HUES64 (cell line): ENCODE measurements around the gene NOP10. TPM values are rescaled to one million over a fixed set of nuclear protein-coding genes. Genes with fewer than 3 reads are reported as not detected.
"Not testable (repeated sequence)": the region's sequence is repeated elsewhere in the genome, so short reads cannot be mapped to it uniquely, and the experiment has no call there.

ENCODE experiments used
- H3K27ac ChIP-seq: 2 replicates; pipeline ENCODE4 v1.7.0; 2013; ENCODE audit warnings: low read depth, low read length, inconsistent platforms
- H3K27me3 ChIP-seq: 2 replicates; pipeline ENCODE4 v1.6.1; 2013; ENCODE audit warnings: mild to moderate bottlenecking, low read length; ENCODE audit not compliant: insufficient read depth
- H3K36me3 ChIP-seq: 2 replicates; pipeline ENCODE4 v1.6.1; 2013; ENCODE audit warnings: mild to moderate bottlenecking, low read length; ENCODE audit not compliant: insufficient read depth
- H3K4me1 ChIP-seq: 2 replicates; pipeline ENCODE4 v1.6.1; 2013; ENCODE audit warnings: mild to moderate bottlenecking, low read length, moderate library complexity; ENCODE audit not compliant: insufficient read depth
- H3K4me3 ChIP-seq: 2 replicates; pipeline ENCODE4 v1.5.1; 2013; ENCODE audit warnings: mild to moderate bottlenecking, low read length, moderate library complexity
- H3K9ac ChIP-seq: 2 replicates; pipeline ENCODE4 v1.6.1; 2013; ENCODE audit warnings: mild to moderate bottlenecking, low read depth, low read length
- H3K9me3 ChIP-seq: 2 replicates; pipeline ENCODE4 v1.6.1; 2013; ENCODE audit warnings: low read depth, low read length; ENCODE audit not compliant: insufficient read depth
- WGBS: fragments of 150-250, 120-280 bp; methylation state at CpG from one replicate; pipeline ENCODE4 v1.1.7; 2013; ENCODE audit warnings: missing lambda C conversion rate; 5-methylcytosine and 5-hydroxymethylcytosine counted together
- polyA plus RNA-seq, 2 experiments: library from polyadenylated mRNA; stranded (reverse); fragments of 50-300 nt; gene quantifications; one replicate each; pipeline ENCODE4 v1.2.3, GENCODE V29; 2013

NOP10 gene
- polyA plus RNA-seq (2013, experiment 1 of 2) = 305 TPM
- 296 TPM for polyA plus RNA-seq (2013, experiment 2 of 2)

DNA sequence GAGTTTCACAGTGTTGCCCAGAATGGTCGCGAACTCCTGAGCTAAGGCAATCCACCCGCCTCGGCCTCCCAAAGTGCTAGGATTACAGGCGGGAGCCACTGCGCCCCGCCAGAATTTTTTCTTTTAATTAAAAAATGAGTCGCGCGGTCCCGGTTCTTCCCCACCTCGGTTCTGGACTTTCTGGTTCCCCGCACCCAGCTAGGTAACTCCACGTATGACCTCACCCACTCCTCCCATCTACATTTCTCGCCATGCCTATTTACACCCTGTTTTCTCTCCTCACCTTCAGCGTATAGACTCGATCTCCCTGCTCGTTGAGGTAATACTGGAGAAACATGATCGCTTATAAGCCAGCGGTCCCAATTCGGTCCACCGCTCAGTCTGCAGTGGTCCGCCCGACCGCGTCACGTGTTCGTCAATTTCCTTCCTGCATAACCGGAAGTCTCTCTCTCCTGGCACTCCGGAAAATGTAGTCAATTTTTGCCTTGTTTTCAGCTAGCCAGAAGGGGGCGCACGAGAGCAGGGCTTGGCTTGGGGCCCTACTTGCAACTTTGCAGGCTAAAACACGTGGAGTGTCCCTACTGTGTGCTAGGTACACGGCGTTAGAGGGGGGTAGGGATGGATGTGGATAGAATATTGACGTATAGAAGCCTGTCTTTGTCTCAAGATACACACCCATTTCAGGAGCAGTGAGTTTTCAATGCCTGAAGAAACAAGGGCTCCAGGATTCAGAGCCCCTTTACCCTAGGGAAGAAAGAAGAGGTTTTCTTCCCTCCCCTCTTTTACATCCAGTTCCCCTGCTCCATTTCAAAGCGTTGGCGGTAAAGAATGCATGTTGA, at the start of gene NOP10, which contains the start of gene NUTM1:
Gene NOP10, minus strand, starts transcription at position 400 of the 839 bp plus-strand sequence. Its CDS starts 63 bp downstream, at position 337.
Gene NUTM1, plus strand, starts transcription at position 579 of the 839 bp plus-strand sequence. CDS start 382 bp downstream, outside the sequence.
- peaks cover 30% of the 10 kb centered on the region for H3K36me3 ChIP-seq
- H3K9me3 ChIP-seq = no peaks in the 10 kb centered on the region
- peak within 1 kb of the TSS; percentile 83 for H3K4me3 ChIP-seq
- peak within 1 kb of the TSS; percentile 89 for H3K9ac ChIP-seq
- H3K27ac ChIP-seq = peak within 1 kb of the TSS; percentile 79
- H3K4me1 ChIP-seq = no peaks in the 10 kb centered on the region
- no peaks in the 10 kb centered on the region for H3K27me3 ChIP-seq
- under 1% methylated on average over 37 of the region's 38 CpGs for WGBS

DNA sequence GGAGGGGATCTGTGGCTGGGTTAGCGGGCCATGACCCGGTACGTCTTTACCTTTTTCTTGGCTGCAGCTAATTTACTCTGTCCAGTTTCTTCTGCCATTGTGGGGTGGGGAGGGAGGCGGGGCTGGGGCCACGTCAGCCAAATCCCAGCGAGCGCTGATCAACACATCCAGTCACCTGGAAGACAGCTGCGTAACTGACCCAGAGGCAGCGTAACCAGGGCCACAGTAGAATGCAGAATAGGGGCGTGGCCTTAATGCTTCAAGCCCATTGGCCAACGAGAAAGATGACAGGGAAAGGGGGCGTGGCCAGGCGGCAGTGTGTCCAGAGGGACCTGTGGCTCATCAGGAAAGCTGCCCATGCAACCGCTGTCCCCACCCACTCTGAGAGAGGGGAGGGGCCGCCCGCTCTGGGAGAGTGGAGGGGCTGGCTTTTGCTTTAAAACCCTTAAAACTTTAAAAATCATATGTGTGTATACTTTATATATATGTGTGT, 46.7 kb upstream of the NOP10 start:
- H3K27ac ChIP-seq, H3K4me3 ChIP-seq, H3K27me3 ChIP-seq, H3K9me3 ChIP-seq, H3K9ac ChIP-seq, H3K4me1 ChIP-seq, H3K36me3 ChIP-seq: not testable (repeated sequence)
- WGBS = no CpG with 5 or more reads among the region's 16 CpGs

DNA sequence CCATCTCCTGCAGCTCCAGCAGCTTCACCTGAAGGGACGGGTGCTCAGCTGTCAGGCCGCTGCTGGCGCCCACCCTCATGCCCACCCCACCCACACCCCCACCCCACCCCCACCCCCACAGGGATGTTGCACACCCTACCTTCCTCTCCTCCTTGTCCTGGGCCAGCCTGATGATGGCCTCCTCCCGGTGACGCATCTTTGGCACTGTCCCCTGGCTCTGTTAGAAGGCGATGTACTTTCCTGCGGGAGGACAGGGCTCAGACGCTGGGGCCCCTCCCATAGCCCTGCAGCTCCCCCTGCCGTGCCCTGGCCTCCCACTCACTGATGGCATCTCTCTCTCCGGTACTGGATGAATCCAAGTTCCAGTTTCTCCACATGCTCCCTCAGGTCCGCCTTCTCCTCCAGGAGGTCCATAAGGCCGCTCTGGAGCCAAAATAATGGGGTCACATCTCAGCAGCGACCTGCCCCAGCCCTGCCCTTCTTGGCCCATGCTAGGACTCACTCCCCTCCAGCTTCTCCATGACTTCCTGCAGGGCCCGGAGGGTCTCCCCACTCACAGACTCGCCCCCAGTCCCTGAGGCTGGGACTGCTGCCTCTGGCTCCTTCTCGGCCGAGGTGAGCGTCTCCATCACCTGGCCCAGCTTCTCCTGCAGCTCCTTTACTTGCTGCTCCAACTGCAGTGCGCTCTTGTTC, 39.0 kb upstream of the NOP10 start:
- not testable (repeated sequence) for H3K27me3 ChIP-seq, H3K36me3 ChIP-seq

DNA sequence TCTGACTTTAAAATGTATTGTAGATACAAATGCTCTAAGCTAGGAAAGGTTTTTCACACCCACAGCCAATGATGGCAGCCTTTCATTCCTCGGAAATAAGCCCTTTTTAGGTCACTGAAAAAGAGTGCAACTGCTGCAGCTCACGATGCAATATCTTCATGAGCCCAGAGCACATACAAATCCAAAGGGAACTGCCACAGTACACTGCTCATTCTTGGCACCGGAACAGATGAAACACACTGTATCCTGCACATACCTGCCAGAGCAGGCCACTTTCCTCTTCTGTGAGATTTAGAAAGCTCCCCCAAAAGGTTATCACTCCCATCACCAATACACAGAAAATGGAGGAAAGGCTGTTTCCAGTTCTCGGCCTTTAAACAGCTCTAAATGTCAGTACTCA, 37.6 kb upstream of the NOP10 start:
- H3K27me3 ChIP-seq, H3K9me3 ChIP-seq, H3K27ac ChIP-seq, H3K36me3 ChIP-seq, H3K4me1 ChIP-seq, H3K4me3 ChIP-seq, H3K9ac ChIP-seq: not testable (repeated sequence)
- WGBS = 98% methylated on average over 3 of the region's 4 CpGs

More for the DNA sequence above, 39.0 kb upstream of the NOP10 start:
- H3K4me3 ChIP-seq, H3K9ac ChIP-seq, H3K4me1 ChIP-seq, H3K9me3 ChIP-seq, H3K27ac ChIP-seq: not testable (repeated sequence)
- WGBS = no CpG with 5 or more reads among the region's 19 CpGs

DNA sequence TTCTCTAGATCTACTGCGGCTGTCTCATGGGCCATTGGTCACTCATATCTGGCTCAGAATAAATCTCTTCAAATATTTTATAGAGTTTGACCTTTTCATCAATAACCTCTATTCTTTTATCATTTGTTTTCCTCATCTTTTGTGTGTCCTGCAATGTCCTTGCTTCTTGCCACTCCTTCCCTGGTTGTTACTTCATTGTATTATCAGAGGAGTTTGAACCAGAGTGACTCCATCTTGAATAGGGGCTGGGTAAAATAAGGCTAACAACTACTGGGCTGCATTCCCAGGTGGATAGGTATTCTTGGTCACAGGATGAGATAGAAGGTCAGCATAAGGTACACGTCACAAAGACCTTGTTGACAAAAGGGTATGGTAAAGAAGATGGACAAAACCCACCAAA, 33.9 kb upstream of the NOP10 start:
- 96% methylated on average over 2 of the region's 2 CpGs for WGBS
- no peak overlapping the region for H3K4me3 ChIP-seq
- no peak overlapping the region for H3K9ac ChIP-seq
- H3K27me3 ChIP-seq = peaks cover 3% of the 10 kb centered on the region
- H3K36me3 ChIP-seq = no peaks in the 10 kb centered on the region
- 0 out of 2 replicates have a peak, but pooled peaks cover 7% of the 10 kb centered on the region for H3K9me3 ChIP-seq
- H3K4me1 ChIP-seq = peaks cover 3% of the 10 kb centered on the region; the same call in 1 of the 2 replicates
- no peak overlapping the region for H3K27ac ChIP-seq

DNA sequence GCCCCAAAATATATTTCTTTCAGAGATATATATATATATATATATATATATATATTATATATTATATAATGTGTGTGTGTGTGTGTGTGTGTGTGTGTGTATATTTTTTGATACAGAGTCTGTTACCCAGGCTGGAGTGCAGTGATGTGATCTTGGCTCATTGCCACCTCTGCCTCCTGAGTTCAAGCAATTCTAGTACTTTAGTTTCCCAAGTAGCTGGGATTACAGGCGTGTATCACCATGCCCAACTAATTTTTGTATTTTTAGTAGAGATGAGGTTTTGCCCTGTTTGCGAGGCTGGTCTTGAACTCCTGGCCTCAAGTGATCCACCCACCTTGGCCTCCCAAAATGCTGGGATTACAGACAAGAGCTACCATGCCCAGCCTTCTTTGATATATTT, 32.6 kb upstream of the NOP10 start:
- not testable (repeated sequence) for H3K27me3 ChIP-seq, H3K9ac ChIP-seq, H3K4me1 ChIP-seq, H3K27ac ChIP-seq, H3K9me3 ChIP-seq, H3K36me3 ChIP-seq, H3K4me3 ChIP-seq
- WGBS = 83% methylated on average over 1 of the region's 2 CpGs

DNA sequence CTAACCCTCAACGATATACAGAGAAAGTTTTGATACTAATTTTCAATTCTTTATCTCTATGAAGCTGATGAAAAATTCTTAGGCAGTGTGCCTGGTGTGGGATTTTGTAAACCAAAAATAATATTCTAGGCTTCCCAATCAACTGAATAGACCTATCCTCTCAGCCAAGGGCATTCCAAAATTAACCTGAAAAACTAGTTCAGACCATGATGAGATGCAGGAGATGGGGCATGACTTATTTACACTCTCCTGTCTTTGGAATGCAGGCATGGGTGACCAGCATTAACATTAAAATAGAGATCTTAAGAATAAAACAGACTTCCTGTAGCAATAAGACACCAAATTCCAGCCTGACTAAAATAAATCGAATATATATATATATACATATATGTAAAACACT, 31.9 kb upstream of the NOP10 start:
- Histone ChIP-seq H3K9me3 (0 out of 2 replicates have a peak, but pooled peaks cover 7% of the 10 kb centered on the region), H3K36me3 (no peaks in the 10 kb centered on the region), H3K27ac (no peak overlapping the region), H3K4me1 (peaks cover 3% of the 10 kb centered on the region; the same call in 1 of the 2 replicates), H3K4me3 (no peak overlapping the region), H3K9ac (no peak overlapping the region), H3K27me3 (peaks cover 3% of the 10 kb centered on the region)
- WGBS = no CpG with 5 or more reads among the region's 2 CpGs

DNA sequence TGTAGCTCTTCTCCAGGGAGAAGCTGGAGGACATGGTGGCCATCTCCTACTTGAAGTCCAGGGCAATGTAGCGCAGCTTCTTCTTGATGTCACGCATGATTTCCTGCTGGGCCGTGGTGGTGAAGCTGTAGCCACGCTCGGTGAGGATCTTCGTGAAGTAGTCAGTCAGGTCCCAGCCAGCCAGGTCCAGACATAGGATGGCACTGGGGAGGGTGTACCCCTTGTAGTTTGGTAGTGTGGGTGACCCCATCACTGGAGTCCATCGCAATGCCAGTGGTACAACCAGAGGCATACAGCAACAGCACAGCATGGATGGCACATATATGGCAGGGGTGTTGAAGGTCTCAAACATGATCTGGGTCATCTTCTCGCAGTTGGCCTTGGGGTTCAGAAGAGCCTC, 31.0 kb upstream of the NOP10 start:
- Histone ChIP-seq H3K27ac (no peak overlapping the region), H3K27me3 (peaks cover 3% of the 10 kb centered on the region), H3K9ac (no peak overlapping the region), H3K4me3 (no peak overlapping the region), H3K36me3 (no peaks in the 10 kb centered on the region), H3K4me1 (peaks cover 3% of the 10 kb centered on the region; the same call in 1 of the 2 replicates), H3K9me3 (0 out of 2 replicates have a peak, but pooled peaks cover 7% of the 10 kb centered on the region)
- WGBS = 94% methylated on average over 8 of the region's 8 CpGs

DNA sequence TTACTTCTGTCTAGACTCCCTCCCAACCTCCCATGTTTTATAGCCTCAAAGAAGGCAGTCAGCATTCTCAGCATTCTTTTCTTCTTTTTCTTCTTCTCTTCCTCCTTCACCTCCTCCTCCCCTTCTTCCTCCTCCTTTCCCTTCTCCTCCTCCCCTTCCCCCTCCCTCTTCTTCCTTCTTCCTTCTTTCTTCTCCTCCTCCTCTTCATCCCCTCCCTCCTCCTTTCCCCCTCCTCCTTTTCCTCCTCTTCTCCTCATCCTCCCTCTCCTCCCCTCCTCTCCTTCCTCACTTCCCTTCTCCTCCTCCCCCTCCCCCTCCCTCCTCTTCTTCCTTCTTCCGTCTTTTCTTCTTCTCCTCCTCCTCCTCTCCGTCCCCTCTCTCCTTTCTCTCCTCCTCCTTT, 27.7 kb upstream of the NOP10 start:
- Histone ChIP-seq H3K9me3 (0 out of 2 replicates have a peak, but pooled peaks cover 7% of the 10 kb centered on the region), H3K36me3 (no peaks in the 10 kb centered on the region), H3K4me3 (no peak overlapping the region), H3K4me1 (peaks cover 4% of the 10 kb centered on the region), H3K27ac (no peak overlapping the region), H3K27me3 (no peaks in the 10 kb centered on the region), H3K9ac (no peak overlapping the region)
- WGBS = 19% methylated on average over 2 of the region's 2 CpGs

DNA sequence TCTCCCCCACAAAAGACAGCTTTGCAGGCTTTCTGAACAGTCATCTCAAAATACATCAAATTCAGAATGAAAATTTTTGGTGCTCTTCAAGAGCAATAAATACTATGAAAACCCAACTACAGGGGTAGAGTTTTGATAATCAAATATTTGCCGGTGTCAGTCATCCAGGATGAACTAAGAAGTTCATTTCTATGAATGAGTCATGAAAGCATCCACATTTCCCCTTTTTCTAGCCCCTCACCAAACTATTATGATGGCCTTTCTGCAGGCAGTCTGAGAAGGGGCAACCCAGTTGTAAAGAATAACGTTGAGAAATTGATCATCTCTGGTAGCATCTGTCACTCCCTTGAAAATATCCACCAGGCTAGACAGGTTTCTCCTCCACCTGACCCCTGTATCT, 27.2 kb upstream of the NOP10 start:
- H3K9ac ChIP-seq = no peak overlapping the region
- 80% methylated on average over 1 of the region's 2 CpGs for WGBS
- no peak overlapping the region for H3K27ac ChIP-seq

More for the DNA sequence above, 27.2 kb upstream of the NOP10 start:
- Histone ChIP-seq H3K36me3 (0 out of 2 replicates have a peak, but pooled peaks cover under 1% of the 10 kb centered on the region), H3K9me3 (0 out of 2 replicates have a peak, but pooled peaks cover 7% of the 10 kb centered on the region), H3K27me3 (no peaks in the 10 kb centered on the region), H3K4me1 (peaks cover 6% of the 10 kb centered on the region), H3K4me3 (no peak overlapping the region)
